Skeletal muscle cell (primary cell): ENCODE results near the gene LDB1.

ENCODE experiments used
- DNase-seq: peaks from one replicate; pipeline ENCODE4 v3.0.0-alpha.2; 2010; ENCODE audit warnings: low read depth
- H3K4me3 ChIP-seq: 2 replicates; pipeline ENCODE4 v1.5.1; 2011; ENCODE audit warnings: low read depth, mild to moderate bottlenecking, control low read depth, low read length, moderate library complexity

The LDB1 gene

DNA sequence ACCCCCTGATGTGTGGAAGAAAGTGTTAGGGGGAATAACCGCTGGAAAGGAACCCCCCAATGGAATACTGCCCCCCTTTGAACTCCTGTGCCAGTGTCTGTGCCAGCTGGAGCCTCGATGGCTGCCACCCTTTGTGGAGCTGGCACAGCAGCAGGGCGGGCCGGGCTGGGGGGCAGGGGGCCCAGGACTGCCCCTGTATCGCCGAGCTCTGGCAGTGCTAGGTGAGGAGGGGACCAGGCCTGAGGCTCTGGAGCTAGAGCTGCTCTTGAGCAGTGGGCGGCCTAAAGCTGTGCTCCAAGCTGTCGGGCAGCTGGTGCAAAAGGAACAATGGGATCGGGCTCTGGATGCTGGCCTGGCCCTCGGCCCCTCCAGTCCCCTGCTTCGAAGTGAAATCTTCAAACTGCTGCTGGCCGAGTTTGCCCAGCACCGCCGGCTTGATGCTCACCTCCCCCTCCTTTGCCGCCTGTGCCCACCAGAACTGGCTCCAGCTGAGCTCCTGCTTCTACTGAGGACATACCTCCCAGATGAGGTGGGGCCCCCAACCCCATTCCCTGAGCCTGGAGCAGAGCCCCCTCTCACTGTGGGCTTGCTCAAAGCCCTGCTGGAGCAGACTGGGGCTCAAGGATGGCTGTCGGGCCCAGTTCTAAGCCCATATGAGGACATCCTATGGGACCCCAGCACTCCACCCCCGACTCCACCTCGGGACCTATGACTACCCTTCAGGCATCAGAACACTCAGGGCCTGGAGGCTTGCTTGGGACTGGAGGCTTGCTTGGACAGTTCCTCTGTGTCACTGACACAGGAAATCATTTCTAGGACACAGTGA, 52.9 kb downstream of the LDB1 start:
- no peak overlapping the region for H3K4me3 ChIP-seq
- no peak for DNase-seq

GRCh38 chr10:102066399-102067088, 53.6 kb downstream of the LDB1 start:
- no peak for DNase-seq
- H3K4me3 ChIP-seq, result peak overlapping the region; percentile 80

DNA sequence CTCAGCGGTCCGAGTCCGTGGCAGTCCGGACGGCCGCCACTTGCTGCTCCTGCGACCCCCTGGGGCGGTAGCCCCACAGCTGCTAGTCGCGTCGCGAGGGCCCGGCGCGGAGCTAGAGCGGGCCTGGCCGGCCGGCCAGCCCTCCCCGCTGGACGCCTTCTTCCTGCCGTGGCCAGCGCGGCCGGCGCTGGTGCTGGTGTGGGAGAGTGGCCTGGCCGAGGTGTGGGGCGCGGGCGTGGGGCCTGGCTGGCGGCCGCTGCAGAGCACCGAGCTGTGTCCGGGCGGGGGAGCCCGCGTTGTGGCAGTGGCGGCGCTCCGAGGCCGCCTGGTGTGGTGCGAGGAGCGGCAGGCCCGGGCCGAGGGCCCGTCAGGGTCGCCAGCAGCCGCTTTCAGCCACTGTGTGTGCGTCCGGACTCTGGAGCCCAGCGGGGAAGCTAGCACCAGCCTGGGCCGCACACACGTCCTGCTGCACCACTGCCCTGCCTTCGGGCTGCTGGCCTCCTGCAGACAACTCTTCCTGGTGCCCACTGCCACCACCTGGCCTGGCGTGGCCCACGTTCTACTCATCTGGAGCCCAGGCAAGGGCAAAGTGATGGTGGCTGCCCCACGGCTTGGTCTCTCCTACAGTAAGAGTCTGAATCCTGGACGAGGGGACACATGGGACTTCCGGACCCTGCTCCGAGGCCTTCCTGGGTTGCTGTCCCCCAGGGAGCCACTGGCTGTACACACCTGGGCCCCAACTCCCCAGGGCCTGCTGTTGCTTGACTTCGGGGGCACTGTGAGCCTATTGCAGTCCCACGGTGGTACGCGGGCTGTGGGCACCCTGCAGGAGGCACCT, 54.4 kb downstream of the LDB1 start:
- DNase-seq, result no peak
- peak overlapping the region; percentile 80 for H3K4me3 ChIP-seq

DNA sequence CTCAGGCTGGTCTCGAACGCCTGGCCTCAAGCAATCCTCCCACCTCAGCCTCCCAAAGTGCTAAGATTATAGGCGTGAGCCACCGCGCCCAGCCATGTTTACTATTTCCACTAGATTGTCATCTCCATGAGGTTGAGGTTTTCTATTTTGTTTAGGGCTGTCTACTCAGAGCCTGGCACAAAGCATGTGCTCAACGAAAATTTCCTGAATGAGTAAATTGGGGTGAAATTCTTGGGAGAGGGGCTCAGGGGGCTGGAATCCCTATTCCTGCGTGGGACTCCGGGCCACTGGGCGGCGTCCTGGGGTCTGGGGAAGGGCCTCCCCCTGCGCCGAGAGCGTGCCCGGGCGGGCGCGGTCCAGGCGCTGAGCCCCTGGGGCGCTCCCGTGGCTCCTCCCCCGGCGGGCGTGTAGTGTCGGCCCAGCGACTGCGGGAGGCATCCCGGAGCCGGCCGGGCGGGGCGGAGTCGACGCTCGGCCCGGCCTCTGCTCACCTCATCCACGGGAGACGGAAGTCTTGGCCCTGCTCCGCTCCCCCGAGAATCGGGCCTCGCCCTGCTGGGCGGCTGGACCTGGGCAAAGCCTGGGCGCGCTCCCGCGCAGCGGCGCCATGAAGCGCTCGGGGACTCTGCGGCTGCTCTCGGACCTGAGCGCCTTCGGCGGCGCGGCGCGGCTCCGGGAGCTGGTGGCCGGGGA, 55.2 kb downstream of the LDB1 start, which contains the start of gene HPS6:
HPS6 (plus strand) TSS at position 482 of the 693 bp plus-strand sequence; CDS start at position 608, 126 bp downstream.
- DNase-seq, result peak; percentile 55
- H3K4me3 ChIP-seq, result peak within 1 kb of the TSS; percentile 80

- no peak for DNase-seq
- H3K4me3 ChIP-seq, result peak overlapping the region; percentile 80
Observed at GRCh38 chr10:102064503-102064867, 55.7 kb downstream of the LDB1 start.

DNA sequence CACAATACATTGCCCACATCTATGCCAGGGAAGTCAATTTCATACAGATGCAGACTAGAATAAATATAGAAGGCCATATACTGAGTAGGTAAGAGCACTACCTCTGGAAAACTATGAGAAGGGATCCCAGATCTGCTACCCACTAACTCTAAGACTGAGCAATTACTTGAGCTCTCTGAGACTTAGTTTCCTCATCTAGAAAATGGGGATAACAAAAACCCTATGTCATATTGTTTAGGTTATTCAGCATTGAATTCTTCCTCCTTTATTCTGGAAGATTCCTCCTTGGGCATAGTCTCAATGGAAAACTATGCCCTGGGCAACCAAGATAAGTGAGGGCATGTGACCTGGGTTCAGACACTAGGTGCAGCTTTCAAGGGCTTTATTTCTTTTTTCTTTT, 60.2 kb downstream of the LDB1 start:
- H3K4me3 ChIP-seq, result no peak overlapping the region
- no peak for DNase-seq
